GM12892 (cell line): Measurements from ENCODE around the gene CEP112.
A peak's percentile ranks its signal among the peaks of the same experiment; 100 is the strongest.

ENCODE experiments used
- DNase-seq: peaks from one replicate; pipeline ENCODE4 v3.0.0; 2011; ENCODE audit not compliant: insufficient read length
- FAIRE-seq: peaks from 2 replicates; lab custom pipeline; 2011; peaks lifted over from hg19 to GRCh38; lab: Jason Lieb, UNC
- POLR2A ChIP-seq: IDR thresholded peaks from 2 replicates; pipeline ENCODE4 v1.6.1; 2011; ENCODE audit warnings: low read depth, low read length, control low read depth
- POLR2AphosphoS5 ChIP-seq: IDR thresholded peaks from 2 replicates; pipeline ENCODE4 v1.6.1; 2011; ENCODE audit warnings: low read depth, low read length, control low read depth
- TAF1 ChIP-seq: IDR thresholded peaks from 2 replicates; pipeline ENCODE4 v1.6.1; 2011; ENCODE audit warnings: low read depth, mild to moderate bottlenecking, control low read depth, low read length, borderline replicate concordance

CEP112 gene

DNA sequence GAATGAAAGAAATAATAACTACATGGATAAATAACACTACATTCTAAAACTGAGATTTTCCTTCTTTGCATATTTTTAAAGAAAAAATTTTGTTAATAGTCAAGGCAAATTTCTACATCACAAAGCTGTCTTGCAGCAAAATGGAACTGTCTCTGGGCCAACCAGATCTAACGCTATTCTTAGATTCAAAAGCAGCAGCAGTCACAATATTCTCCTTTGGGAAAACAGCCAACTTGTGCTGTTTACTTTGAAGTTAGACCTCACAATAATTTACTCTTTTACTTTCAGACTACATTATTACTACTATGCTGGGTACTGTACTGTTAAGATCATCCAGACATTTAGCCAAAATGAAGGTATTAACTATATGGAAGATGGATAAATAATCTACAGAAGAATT lies 189.1 kb downstream of the CEP112 start:
- FAIRE-seq (no peak), DNase-seq (no peak)
- TF ChIP-seq POLR2A: no peak
- no peak for TF ChIP-seq TAF1
- no peak for TF ChIP-seq POLR2AphosphoS5

DNA sequence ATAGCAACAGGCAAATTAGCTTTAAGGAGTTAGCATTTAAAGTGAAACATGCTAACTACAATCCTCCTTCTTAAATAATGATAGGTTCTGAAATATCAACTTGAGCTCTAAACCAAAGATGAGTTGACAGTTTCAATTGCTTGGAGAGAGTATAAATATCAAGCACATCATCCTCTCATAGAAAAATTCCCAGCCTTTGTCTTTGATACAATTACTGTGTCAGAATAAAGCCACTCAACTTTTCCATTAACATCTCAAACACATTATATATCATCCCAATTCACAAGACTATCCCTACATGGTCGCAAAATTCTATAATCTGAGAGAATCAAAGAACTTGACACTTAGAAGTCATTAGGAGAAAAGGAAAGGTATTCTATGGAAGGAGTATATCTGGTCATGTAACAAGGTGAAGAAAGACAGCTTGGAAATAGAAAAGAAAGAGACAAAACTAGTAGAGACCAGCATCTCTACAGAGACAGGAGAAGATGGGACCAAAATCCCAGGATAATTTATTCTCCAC lies 189.8 kb downstream of the CEP112 start:
- DNase-seq (no peak), FAIRE-seq (no peak)
- TF ChIP-seq POLR2A: no peak
- TF ChIP-seq TAF1: no peak
- TF ChIP-seq POLR2AphosphoS5: no peak

DNA sequence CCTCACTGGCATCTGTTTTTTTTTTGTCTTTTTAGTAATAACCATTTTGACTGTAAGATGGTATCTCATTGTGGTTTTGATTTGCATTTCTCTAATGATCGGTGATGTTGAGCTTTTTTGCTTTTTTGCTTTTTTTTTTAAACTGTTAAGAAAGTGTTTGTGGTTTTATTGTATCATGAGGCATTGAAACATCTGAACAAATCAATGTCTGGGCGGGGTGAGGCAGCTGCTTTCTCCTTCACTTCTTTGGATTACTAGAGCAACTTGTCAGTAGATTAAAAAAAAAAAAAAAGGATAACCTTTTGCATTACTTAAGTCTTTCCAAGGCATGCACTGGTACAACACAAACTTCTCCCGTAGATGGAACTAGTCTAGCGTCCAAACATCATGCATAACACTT lies 191.7 kb downstream of the CEP112 start:
- TF ChIP-seq POLR2AphosphoS5 (no peak), TAF1 (no peak), POLR2A (no peak)
- FAIRE-seq (no peak), DNase-seq (no peak)

DNA sequence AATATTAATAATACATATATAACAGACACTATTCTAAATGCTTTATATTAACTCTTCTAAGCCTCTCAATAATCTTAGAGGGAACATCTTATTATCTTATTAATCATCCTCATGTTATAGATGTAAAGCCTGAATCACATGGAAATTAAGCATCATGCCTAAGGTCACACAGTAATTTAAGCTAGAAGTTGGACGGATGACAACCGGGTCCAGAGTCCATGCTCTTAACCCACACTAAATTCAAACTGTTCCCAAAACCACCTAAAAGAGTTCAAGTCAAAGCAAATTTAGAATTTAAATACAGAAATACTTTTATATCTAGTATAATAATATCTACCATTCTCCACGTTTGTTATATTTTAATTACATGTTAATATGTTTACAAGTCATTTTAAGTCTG lies 193.3 kb downstream of the CEP112 start:
- FAIRE-seq (no peak), DNase-seq (no peak)
- TF ChIP-seq POLR2AphosphoS5 (no peak), TAF1 (no peak), POLR2A (no peak)

DNA sequence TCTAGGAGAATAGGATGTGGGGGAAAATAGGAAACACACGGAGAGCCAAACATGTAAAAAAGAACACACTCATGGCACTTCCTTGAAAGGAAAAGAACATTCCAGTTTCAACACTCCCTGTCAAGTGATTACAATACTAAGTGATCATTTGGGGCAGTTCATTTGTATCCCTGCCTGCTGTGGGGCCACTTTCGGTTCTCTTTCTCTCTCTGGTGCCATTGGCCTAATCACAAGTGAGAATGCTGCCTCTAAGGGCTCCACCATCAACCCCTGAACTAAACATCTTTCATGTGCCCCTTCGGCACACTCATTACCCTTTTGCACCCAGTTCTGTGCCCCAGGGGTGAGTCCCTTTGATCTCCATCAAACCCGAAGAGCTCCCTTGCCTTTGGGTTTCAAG lies 197.3 kb downstream of the CEP112 start:
- FAIRE-seq: no peak
- TF ChIP-seq POLR2AphosphoS5 (no peak), TAF1 (no peak), POLR2A (no peak)
- no peak for DNase-seq

DNA sequence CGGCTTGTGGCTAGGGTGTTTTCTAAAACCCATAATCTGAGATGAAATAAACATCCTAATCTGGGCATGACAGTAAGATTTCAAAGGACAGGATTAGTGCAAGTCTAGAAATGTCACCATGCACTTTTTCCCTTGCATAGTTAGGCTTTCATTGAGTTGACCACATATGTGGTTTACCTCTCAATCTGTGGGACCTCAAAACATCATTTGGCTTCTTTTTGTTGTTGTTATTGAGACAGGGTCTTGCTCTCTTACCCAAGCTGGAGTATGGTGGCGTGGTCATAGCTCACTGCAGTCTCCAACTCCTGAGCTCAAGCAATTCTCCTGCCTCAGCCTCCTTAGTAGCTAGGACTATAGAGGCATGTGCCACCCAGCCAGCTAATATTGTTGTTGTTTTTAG lies 197.8 kb downstream of the CEP112 start:
- FAIRE-seq (peak; percentile 60), DNase-seq (no peak)
- TF ChIP-seq POLR2AphosphoS5 (no peak), TAF1 (no peak), POLR2A (no peak)

DNA sequence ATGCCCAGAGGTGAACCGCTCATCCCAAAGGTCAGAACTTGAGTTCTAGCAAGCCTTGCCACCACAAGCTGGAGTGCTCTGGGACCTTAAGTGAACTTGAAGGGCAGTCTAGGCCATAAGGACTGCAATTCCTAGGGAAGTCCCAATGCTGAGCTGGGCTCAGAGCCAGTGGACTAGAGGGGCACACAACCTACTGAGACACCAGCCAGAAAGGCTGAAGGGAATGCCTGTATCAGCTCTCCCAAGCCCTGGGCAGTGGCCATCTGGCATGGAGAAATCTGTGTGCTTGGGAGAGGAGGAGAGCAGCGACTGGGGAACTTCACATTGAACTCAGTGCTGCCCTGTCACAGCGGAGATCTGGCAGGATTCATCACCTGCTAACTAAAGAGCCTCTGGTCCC lies 201.3 kb downstream of the CEP112 start:
- no peak for TF ChIP-seq TAF1
- TF ChIP-seq POLR2A: no peak
- TF ChIP-seq POLR2AphosphoS5: no peak
- no peak for DNase-seq
- no peak for FAIRE-seq

DNA sequence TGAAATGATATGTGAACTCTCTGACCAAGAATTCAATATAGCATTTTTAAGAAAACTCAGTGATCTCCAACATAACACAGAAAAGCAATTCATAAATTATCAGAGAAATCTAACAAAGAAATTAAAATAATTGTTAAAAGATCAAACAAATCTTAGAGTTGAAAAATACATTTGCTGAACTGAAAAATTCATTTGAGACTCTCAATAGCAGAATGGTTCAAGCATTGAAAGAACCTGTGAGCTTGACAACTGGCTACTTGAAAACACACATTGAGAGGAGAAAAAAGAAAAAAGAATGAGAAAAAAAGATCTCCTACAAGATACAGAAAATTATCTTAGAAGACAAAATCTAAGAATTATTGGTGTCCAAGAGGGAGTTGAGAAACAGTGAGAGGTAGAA lies 203.5 kb downstream of the CEP112 start:
- TF ChIP-seq TAF1: no peak
- no peak for TF ChIP-seq POLR2A
- TF ChIP-seq POLR2AphosphoS5: no peak
- no peak for DNase-seq
- no peak for FAIRE-seq

DNA sequence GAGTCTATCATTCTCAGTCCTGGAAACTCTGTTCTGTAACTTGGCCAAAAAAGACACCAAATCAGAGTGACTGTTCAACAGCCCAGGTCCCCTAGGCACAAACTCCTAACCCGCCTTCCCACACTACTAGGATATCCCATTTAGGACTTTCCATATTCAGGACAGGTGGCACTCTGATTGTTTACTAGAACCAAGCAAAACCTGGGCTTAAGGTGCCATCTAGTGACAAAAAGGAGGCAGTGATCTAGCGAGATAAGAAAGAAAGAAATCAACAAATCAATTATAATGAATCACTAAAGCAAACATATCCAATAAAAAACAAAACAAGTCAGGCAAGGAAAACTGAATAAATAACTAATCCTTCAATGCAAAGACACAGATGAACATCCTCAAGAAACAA lies 203.9 kb downstream of the CEP112 start:
- DNase-seq: no peak
- TF ChIP-seq POLR2A: no peak
- no peak for TF ChIP-seq POLR2AphosphoS5
- no peak for TF ChIP-seq TAF1
- FAIRE-seq: peak; percentile 27

DNA sequence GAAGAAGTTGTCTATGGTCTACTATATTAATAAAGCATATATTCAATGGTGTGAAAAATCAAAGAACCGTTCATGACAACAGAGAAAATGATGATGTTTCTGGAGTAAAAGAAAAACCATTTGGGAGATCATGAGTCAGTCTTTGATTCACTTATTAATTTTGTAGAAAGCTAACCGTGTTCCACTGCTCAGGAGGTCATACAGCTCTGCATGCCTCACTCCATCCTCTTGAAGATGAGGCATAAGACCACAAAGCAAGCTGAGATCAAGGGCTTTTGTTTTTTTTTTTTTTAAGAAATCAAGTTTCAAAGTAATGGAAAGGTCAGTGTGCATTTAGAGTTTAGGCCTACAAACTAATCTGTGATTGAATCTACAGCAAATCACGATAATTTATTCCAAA lies 206.4 kb downstream of the CEP112 start:
- no peak for DNase-seq
- no peak for TF ChIP-seq TAF1
- FAIRE-seq: no peak

DNA sequence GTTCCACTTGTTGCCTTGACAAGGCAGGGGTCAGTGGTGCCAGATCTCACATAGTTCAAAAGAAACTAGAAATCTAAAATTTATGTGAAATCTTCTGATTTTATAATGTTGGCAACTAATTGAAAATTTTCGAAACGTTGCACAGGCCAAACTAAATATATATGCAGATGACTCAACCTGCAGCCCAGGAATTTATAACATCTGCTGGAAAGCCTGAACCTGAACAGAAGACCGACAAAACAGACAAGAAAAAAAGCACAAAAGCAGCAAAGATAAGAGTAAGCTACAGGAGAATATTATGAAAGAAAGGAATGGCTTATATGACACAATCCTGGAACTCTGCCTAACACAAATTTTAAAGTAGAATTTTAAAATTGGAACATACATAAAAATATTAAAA lies 207.6 kb downstream of the CEP112 start:
- TF ChIP-seq TAF1: no peak
- no peak for TF ChIP-seq POLR2AphosphoS5
- TF ChIP-seq POLR2A: no peak
- DNase-seq: no peak
- FAIRE-seq: no peak

DNA sequence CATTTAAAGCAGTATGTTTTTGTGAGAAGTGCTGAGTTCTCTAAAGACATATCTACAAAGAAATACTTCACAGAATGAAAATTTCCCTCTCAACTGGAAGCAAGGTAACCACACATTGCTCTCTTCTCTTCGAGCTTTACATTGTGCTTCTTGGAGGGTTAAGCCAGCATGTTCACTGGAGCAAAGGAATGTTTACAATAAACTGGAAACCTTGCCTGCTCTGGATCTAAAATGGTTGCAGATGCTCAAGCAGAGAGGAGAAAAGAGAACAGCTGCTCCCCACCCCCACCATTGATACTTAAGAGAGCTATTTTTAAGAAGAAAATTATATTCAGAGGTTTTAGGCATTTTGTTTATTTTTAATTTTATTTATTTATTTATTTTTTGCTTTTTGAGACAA lies 213.1 kb downstream of the CEP112 start:
- TF ChIP-seq POLR2AphosphoS5: no peak
- TF ChIP-seq TAF1: no peak
- TF ChIP-seq POLR2A: no peak
- no peak for FAIRE-seq
- no peak for DNase-seq

DNA sequence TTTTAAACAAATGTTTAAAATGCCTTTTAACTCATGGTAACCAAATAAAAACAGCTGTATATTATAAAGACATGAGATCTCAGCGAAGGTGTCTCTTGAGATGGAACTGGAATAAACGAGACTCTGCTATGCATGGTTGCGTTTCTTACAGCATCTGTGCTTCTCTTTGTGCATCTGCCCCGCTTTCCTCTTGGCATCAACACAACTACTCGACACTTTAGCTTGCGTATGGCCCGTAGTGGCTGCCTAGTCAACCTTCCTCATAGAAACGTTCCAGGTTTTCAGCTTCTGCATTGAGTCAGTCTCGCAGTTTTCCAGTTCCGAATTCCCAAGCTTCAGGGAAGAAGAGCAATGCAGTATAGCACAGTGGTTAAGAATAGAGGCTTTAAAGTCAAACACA lies 214.9 kb downstream of the CEP112 start:
- no peak for FAIRE-seq
- TF ChIP-seq TAF1 (no peak), POLR2AphosphoS5 (no peak), POLR2A (no peak)
- no peak for DNase-seq
